Fibroblast of lung (primary cell): ENCODE measurements around the gene ECHDC1. TPM values are rescaled to one million over a fixed set of nuclear protein-coding genes. Genes with fewer than 3 reads are reported as not detected.

Source experiments
- DNase-seq, 2 donors: peaks; one replicate each; pipeline versions ENCODE4 v3.0.0 to v3.0.0-alpha.2; 2010; ENCODE audit warnings: low read depth in 2 of 2
- H2AFZ ChIP-seq: 2 replicates; pipeline ENCODE4 v1.5.1; 2012; ENCODE audit warnings: low read length, control low read depth, inconsistent platforms
- H3K27ac ChIP-seq: 2 replicates; pipeline ENCODE4 v1.5.1; 2011; ENCODE audit warnings: low read length, control low read depth; ENCODE audit not compliant: insufficient read depth
- H3K27me3 ChIP-seq: 2 replicates; pipeline ENCODE4 v1.5.1; 2011; ENCODE audit warnings: mild to moderate bottlenecking, low read length; ENCODE audit not compliant: control insufficient read depth, insufficient read depth
- H3K36me3 ChIP-seq: 2 replicates; pipeline ENCODE4 v1.5.1; 2011; ENCODE audit warnings: low read length; ENCODE audit not compliant: control insufficient read depth, insufficient read depth
- H3K4me1 ChIP-seq: 2 replicates; pipeline ENCODE4 v1.5.1; 2011; ENCODE audit warnings: low read length; ENCODE audit not compliant: control insufficient read depth, insufficient read depth; ENCODE audit errors: extremely low read depth
- H3K4me2 ChIP-seq: 2 replicates; pipeline ENCODE4 v1.5.1; 2011; ENCODE audit warnings: low read length, control low read depth; ENCODE audit not compliant: insufficient read depth; ENCODE audit errors: extremely low read depth
- H3K4me3 ChIP-seq, 4 experiments: fragments of 200-600 bp in 1 of 4; sonication (generic) in 1 of 4; replicated peaks in 1 of 4; 2 replicates each; pipeline ENCODE4 v1.5.1; 2011 to 2016; ENCODE audit warnings: low read length in 4 of 4, low read depth in 3 of 4, mild to moderate bottlenecking in 3 of 4, control low read depth in 2 of 4, inconsistent platforms in 1 of 4, mixed read lengths in 1 of 4; ENCODE audit not compliant: insufficient read depth in 1 of 4; ENCODE audit errors: control extremely low read depth in 1 of 4
- H3K79me2 ChIP-seq: 2 replicates; pipeline ENCODE4 v1.5.1; 2012; ENCODE audit warnings: mild to moderate bottlenecking, low read length, inconsistent platforms; ENCODE audit not compliant: control insufficient read depth, insufficient read depth
- H3K9ac ChIP-seq: 2 replicates; pipeline ENCODE4 v1.5.1; 2011; ENCODE audit warnings: mild to moderate bottlenecking, low read length, control low read depth; ENCODE audit not compliant: insufficient read depth
- H3K9me3 ChIP-seq: 2 replicates; pipeline ENCODE4 v1.5.1; 2012; ENCODE audit warnings: low read depth, low read length; ENCODE audit not compliant: control insufficient read depth, insufficient read depth
- H4K20me1 ChIP-seq: 2 replicates; pipeline ENCODE4 v1.5.1; 2011; ENCODE audit warnings: low read length; ENCODE audit not compliant: control insufficient read depth, insufficient read depth; ENCODE audit errors: extremely low read depth
- CTCF ChIP-seq, 2 donors: IDR thresholded peaks in 1 of 2; conservative IDR thresholded peaks in 1 of 2; 1 replicate in 1 of 2; 2 replicates in 1 of 2; pipeline ENCODE4 v1.5.1; 2011 to 2012; ENCODE audit warnings: low read length in 2 of 2, control low read depth in 1 of 2, inconsistent platforms in 1 of 2, low read depth in 1 of 2, mild to moderate bottlenecking in 1 of 2
- EZH2 ChIP-seq: IDR thresholded peaks from 2 replicates; pipeline ENCODE4 v1.5.1; 2012; ENCODE audit warnings: low read length, control low read depth, mild to moderate bottlenecking; ENCODE audit errors: missing control alignments
- polyA plus RNA-seq, 2 donors: library from polyadenylated mRNA; depleted of rRNA in 1 of 2; stranded (reverse) in 1 of 2; unstranded in 1 of 2; fragments of >200 nt; gene quantifications; 2 replicates each; pipeline ENCODE4 v1.2.1, GENCODE V29; 2011 to 2012; ENCODE audit warnings: missing spikeins in 1 of 2
- total RNA-seq: library from RNA; depleted of rRNA; stranded (reverse); fragments of >200 nt; gene quantifications from 2 replicates; pipeline ENCODE4 v1.2.1, GENCODE V29; 2014

ECHDC1 gene
- total and polyA plus RNA-seq, 2 donors (not counting 1 experiment from before 2014, with no cell fraction given): 51.7 to 64.4 TPM

- Histone ChIP-seq H3K27ac (no peak overlapping the region), H3K9ac (no peak overlapping the region), H3K9me3 (no peaks in the 10 kb centered on the region), H2AFZ (no peak overlapping the region), H4K20me1 (no peaks in the 10 kb centered on the region), H3K27me3 (no peaks in the 10 kb centered on the region), H3K36me3 (peaks cover 7% of the 10 kb centered on the region), H3K4me3 (no peak overlapping the region), H3K4me2 (no peak overlapping the region), H3K4me1 (no peaks in the 10 kb centered on the region), H3K79me2 (peaks cover 3% of the 10 kb centered on the region)
- DNase-seq: no peak
- TF ChIP-seq EZH2 (no peak), CTCF (conservative IDR thresholded peaks at IDR 0.05 in 1 of 2, IDR thresholded peaks at IDR 0.05 in 1 of 2; ENCODE audit: low read depth in 1 of 2, low read length in 2 of 2) (no peak)
These were observed 52.8 kb downstream of the ECHDC1 start for GRCh38 chr6:127290391-127291265.

- no peaks in the 10 kb centered on the region for H3K4me1 ChIP-seq
- H3K79me2 ChIP-seq: peaks cover 3% of the 10 kb centered on the region
- TF ChIP-seq EZH2 (no peak), CTCF (conservative IDR thresholded peaks at IDR 0.05 in 1 of 2, IDR thresholded peaks at IDR 0.05 in 1 of 2; ENCODE audit: low read depth in 1 of 2, low read length in 2 of 2) (no peak)
- H3K9ac ChIP-seq: no peak overlapping the region
- H4K20me1 ChIP-seq: no peaks in the 10 kb centered on the region
- no peaks in the 10 kb centered on the region for H3K27me3 ChIP-seq
- H3K9me3 ChIP-seq: no peaks in the 10 kb centered on the region
- no peak overlapping the region for H3K4me2 ChIP-seq
- no peak overlapping the region for H3K27ac ChIP-seq
- no peak overlapping the region for H2AFZ ChIP-seq
- peaks cover 7% of the 10 kb centered on the region for H3K36me3 ChIP-seq
- H3K4me3 ChIP-seq: no peak overlapping the region
- DNase-seq: no peak
These were observed 53.5 kb downstream of the ECHDC1 start for GRCh38 chr6:127289934-127290333.

GRCh38 chr6:127288705-127289104 lies 54.7 kb downstream of the ECHDC1 start:
- Histone ChIP-seq H3K9ac (no peak overlapping the region), H3K4me2 (no peak overlapping the region), H3K4me1 (no peaks in the 10 kb centered on the region), H2AFZ (no peak overlapping the region), H3K27ac (no peak overlapping the region), H3K4me3 (no peak overlapping the region), H4K20me1 (no peaks in the 10 kb centered on the region), H3K79me2 (peaks cover 3% of the 10 kb centered on the region), H3K36me3 (peaks cover 7% of the 10 kb centered on the region), H3K9me3 (no peaks in the 10 kb centered on the region), H3K27me3 (no peaks in the 10 kb centered on the region)
- TF ChIP-seq EZH2 (no peak), CTCF (conservative IDR thresholded peaks at IDR 0.05 in 1 of 2, IDR thresholded peaks at IDR 0.05 in 1 of 2; ENCODE audit: low read depth in 1 of 2, low read length in 2 of 2) (no peak)
- peak; percentile 34 to 45 for DNase-seq
